GM12891 (cell line): ENCODE measurements around the gene DIP2B.

Experiments used
- PAX5 ChIP-seq: IDR thresholded peaks from 2 replicates; pipeline ENCODE4 v1.6.1; 2011; ENCODE audit warnings: low read length, moderate library complexity, mild to moderate bottlenecking; ENCODE audit not compliant: insufficient read depth, severe bottlenecking
- POLR2A ChIP-seq: IDR thresholded peaks from 2 replicates; pipeline ENCODE4 v1.6.1; 2011; ENCODE audit warnings: low read depth, low read length, control low read depth
- POLR2AphosphoS5 ChIP-seq: IDR thresholded peaks from 2 replicates; pipeline ENCODE4 v1.6.1; 2011; ENCODE audit warnings: low read depth, low read length, control low read depth
- POU2F2 ChIP-seq: IDR thresholded peaks from 2 replicates; pipeline ENCODE4 v1.6.1; 2011; ENCODE audit warnings: low read depth, mild to moderate bottlenecking, control low read depth, low read length, moderate library complexity
- SPI1 ChIP-seq: IDR thresholded peaks from 2 replicates; pipeline ENCODE4 v1.6.1; 2011; ENCODE audit warnings: low read depth, low read length, control low read depth
- TAF1 ChIP-seq: IDR thresholded peaks from 2 replicates; pipeline ENCODE4 v1.6.1; 2011; ENCODE audit warnings: low read depth, low read length, control low read depth

GRCh38 chr12:50547742-50548141 lies 43.0 kb downstream of the DIP2B start:
- TF ChIP-seq TAF1 (no peak), SPI1 (no peak), POLR2AphosphoS5 (no peak), POLR2A (no peak), POU2F2 (no peak), PAX5 (no peak)
